Gastroesophageal sphincter (tissue), 4 donors: ENCODE data around the gene COPZ1. TPM values are rescaled to one million over a fixed set of nuclear protein-coding genes. Genes with fewer than 3 reads are reported as not detected.

Experiments
- ATAC-seq: fragments of 150-250 bp; one replicate; pipeline ENCODE4 v1.9.1; 2016; ENCODE audit warnings: mild to moderate bottlenecking, moderate library complexity
- H3K27ac ChIP-seq, 4 donors: fragments of 200-600 bp; sonication (generic) in 3 of 4; 1 replicate in 3 of 4; 2 replicates in 1 of 4; pipeline ENCODE4 v1.5.1; 2016 to 2019
- H3K27me3 ChIP-seq: fragments of 200-600 bp; sonication (generic); one replicate; pipeline ENCODE4 v1.5.1; 2019
- H3K36me3 ChIP-seq, 2 donors: fragments of 200-600 bp; sonication (generic); one replicate each; pipeline ENCODE4 v1.5.1; 2019; ENCODE audit warnings: control low read depth in 1 of 2
- H3K4me1 ChIP-seq, 3 donors: fragments of 200-600 bp; sonication (generic); 1 replicate in 2 of 3; 2 replicates in 1 of 3; pipeline ENCODE4 v1.5.1; 2016 to 2019; ENCODE audit warnings: control low read depth in 2 of 3
- H3K4me3 ChIP-seq, 2 donors: fragments of 200-600 bp; sonication (generic); one replicate each; pipeline ENCODE4 v1.5.1; 2019; ENCODE audit warnings: mild to moderate bottlenecking in 1 of 2, moderate library complexity in 1 of 2
- H3K9me3 ChIP-seq, 3 donors: fragments of 200-600 bp; sonication (generic); one replicate each; pipeline ENCODE4 v1.5.1; 2017 to 2019; ENCODE audit warnings: control low read depth in 2 of 3
- CTCF ChIP-seq, 4 experiments: fragments of 200-600 bp in 2 of 4; fragments of 450-650 bp in 2 of 4; sonication (generic) in 1 of 4; IDR thresholded peaks; one replicate each; pipeline ENCODE4 v1.5.1; 2017 to 2019; ENCODE audit warnings: antibody characterized with exemption in 4 of 4, mild to moderate bottlenecking in 2 of 4, moderate library complexity in 2 of 4
- EP300 ChIP-seq: sonication (generic); formaldehyde crosslinking; IDR thresholded peaks from one replicate; pipeline ENCODE4 v1.6.1; 2017; ENCODE audit warnings: antibody characterized with exemption, mild to moderate bottlenecking
- POLR2A ChIP-seq, 2 donors: fragments of 450-650 bp; IDR thresholded peaks; one replicate each; pipeline ENCODE4 v1.6.1; 2017; ENCODE audit warnings: antibody characterized with exemption in 2 of 2, mild to moderate bottlenecking in 2 of 2, moderate library complexity in 1 of 2
- POLR2AphosphoS5 ChIP-seq: sonication (generic); formaldehyde crosslinking; IDR thresholded peaks from one replicate; pipeline ENCODE4 v1.6.1; 2017; ENCODE audit warnings: antibody characterized with exemption
- WGBS, 2 donors: methylation state at CpG; one replicate each; pipeline ENCODE4 v1.1.5; 2018; ENCODE audit warnings: low coverage in 1 of 2; 5-methylcytosine and 5-hydroxymethylcytosine counted together
- total RNA-seq, 4 donors: library from RNA; depleted of rRNA; stranded (reverse); fragments of >200 nt; gene quantifications; one replicate each; pipeline ENCODE4 v1.1.0, GENCODE V29; 2016

COPZ1 gene
- total RNA-seq, 4 donors from 2014 or later: 47.0 to 138 (median 57.5) TPM

DNA sequence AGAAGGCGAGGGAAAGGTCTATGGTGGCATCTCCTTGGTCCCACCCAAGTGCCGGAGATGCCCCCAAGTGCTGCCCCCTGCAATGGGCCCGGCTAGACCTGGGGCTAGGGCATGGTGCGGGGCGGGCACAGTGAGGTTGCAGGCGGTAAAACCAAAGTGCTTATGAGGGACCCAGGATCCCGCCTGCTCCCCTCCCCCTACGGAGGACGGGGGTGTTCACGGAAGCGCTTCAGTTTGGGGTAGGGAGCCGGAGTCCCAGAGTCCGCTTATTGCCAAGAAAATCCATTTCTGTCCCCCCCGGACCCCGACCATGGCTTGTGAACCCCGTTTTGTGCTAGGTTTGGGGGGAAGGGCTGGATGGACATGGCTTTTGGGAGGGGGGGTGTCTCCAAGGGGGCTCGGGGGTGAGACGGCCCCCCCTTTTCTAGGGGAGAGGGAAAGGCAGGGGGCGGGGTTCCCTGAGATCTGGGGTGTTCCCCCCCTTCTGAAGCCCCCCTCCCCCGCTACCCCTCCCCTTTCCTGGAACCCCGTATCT, 44.7 kb downstream of the COPZ1 start:
- Histone ChIP-seq H3K4me1 (peaks cover 0 to 59% (median 40%) of the 10 kb centered on the region in 3 donors), H3K4me3 (peak overlapping the region; percentile 3 to 51), H3K36me3 (no peaks in the 10 kb centered on the region), H3K9me3 (no peaks in the 10 kb centered on the region), H3K27ac (peak overlapping the region in 3 of 4 donors; percentile 72 to 84 (median 76)), H3K27me3 (no peaks in the 10 kb centered on the region)
- ATAC-seq: no peak
- WGBS, 2 donors: 8 to 63% methylated on average over 5 of the region's 21 CpGs
- TF ChIP-seq POLR2A (IDR thresholded peaks at IDR 0.05) (no peak), POLR2AphosphoS5 (no peak), CTCF (IDR thresholded peaks at IDR 0.05) (no peak), EP300 (no peak)

DNA sequence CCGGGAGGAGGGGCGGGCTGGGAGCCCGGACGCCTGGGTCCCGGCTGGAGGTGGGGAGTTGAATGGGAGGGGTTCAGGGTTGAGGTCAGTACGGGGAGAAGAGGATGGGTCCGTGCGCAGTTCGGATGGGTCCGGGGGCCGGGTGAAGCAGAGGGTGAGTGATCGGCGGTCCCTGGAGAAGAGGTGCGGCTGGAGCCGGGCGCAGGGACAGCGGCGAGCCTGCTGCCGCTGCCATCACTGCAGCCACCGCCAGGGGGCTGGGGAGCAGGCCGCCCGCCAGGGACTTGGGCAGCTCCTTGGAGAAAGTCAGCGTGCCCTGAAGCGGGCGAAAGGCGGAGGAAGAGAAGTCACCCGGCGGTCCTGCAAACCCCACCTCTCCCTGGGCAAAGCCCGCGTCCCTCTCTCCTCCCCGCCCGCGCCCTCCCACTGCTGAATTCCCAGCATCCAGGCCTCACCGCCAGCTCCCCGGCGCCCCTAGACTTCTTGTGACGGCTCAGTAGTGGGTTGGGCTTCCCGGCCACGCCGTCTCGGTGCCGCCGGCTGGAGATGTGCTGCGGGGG, 45.3 kb downstream of the COPZ1 start:
- H3K4me3 ChIP-seq: peak overlapping the region; percentile 3 to 51
- H3K4me1 ChIP-seq: peaks cover 0 to 65% (median 46%) of the 10 kb centered on the region in 3 donors
- H3K27me3 ChIP-seq: no peaks in the 10 kb centered on the region
- H3K36me3 ChIP-seq: no peaks in the 10 kb centered on the region
- no peaks in the 10 kb centered on the region for H3K9me3 ChIP-seq
- ATAC-seq: peak; percentile 80
- H3K27ac ChIP-seq: peak overlapping the region in 3 of 4 donors; percentile 72 to 84 (median 76)
- TF ChIP-seq EP300 (no peak), POLR2A (IDR thresholded peaks at IDR 0.05) (no peak), CTCF (IDR thresholded peaks at IDR 0.05) (peak; percentile 92 to 98 (median 98)), POLR2AphosphoS5 (peak; percentile 43)
- WGBS, 2 donors: 0 to 2% methylated on average over 7 to 19 of the region's 44 CpGs

DNA sequence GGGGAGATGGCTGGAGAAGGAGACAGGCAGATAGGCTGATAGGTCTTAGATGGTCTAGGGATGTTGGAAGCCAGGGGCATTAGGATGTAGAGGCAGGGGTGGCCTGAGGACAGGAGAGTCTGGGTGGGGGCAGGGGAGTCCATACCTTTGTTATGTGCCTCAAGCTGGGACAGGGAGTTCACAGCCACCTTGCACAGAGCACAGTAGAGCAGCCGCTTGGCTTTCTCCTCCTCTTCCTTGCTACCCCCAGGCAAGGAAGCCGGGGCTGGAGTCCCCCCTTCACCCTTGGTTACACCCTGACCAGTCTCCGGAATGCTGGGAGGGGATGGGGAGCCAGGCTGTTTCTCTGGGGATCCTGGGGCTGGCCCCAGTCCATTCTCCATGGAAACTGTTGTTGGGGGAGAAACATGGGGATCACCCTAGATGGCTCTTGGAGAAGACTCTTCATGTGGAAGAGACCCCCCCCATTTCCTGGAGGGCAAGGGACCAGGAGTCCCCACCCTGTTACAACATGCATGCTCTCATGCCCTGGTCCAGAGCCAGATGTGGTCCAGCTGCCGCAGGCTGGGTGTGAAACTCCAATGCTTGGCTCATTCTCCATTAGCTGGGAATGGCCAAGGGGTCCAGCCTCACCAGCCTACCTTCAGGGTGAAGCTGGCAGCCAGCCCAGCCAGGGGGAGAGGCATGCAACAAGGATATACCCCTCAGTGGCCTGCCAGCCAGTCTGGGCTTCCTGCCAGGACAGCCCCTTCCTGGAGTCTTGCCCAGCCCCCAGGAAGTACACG, 46.6 kb downstream of the COPZ1 start:
- Histone ChIP-seq H3K36me3 (no peaks in the 10 kb centered on the region), H3K4me1 (peaks cover 0 to 78% (median 53%) of the 10 kb centered on the region in 3 donors), H3K27me3 (no peaks in the 10 kb centered on the region), H3K4me3 (no peak overlapping the region), H3K27ac (peak overlapping the region in 3 of 4 donors; percentile 72 to 84 (median 76)), H3K9me3 (no peaks in the 10 kb centered on the region)
- peak; percentile 35 for ATAC-seq
- TF ChIP-seq EP300: no peak
- peak; percentile 69 for TF ChIP-seq POLR2AphosphoS5
- no peak for TF ChIP-seq CTCF (IDR thresholded peaks at IDR 0.05)
- 49% methylated on average over 2 of the region's 5 CpGs; no CpG with 5 or more reads in 1 of the 2 donors for WGBS, 2 donors

DNA sequence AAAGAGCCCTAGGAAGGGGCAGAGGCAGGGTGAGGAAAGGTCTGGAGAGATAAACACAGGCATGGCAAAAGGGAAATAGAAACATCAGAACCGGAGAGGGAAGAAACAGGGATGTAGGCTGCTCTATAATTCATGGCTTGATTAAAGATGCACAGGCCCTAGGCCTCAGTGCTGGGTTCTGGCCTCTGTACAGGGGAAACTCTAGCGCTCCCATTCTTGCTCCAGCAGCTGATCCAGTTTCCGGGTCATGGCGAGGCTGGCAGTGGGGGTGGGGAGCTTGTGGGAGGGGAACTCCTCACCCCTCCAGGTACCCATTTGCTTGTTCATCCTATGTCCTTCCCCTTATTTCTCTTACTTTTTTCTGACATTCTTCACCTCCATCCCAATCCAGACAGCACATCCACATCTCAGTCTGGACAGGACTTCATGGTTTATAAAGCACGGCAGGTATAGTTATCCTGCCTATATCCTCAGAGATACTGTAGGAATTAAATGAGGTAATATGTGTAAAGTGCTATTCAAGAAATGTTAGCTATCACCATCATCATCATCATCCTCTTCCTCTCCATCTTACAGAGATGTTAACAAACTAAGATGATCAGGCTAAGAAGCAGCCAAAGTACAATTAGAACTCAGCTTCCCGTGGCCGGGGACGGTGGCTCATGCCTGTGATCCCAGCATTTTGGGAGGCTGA, 47.3 kb downstream of the COPZ1 start:
- WGBS, 2 donors: 34 to 50% methylated on average over 1 to 5 of the region's 8 CpGs
- no peak for ATAC-seq
- no peaks in the 10 kb centered on the region for H3K9me3 ChIP-seq
- no peak overlapping the region for H3K4me3 ChIP-seq
- H3K27me3 ChIP-seq: no peaks in the 10 kb centered on the region
- H3K4me1 ChIP-seq: peaks cover 0 to 81% (median 55%) of the 10 kb centered on the region in 3 donors
- peak overlapping the region in 3 of 4 donors; percentile 72 to 84 (median 76) for H3K27ac ChIP-seq
- TF ChIP-seq EP300: no peak
- TF ChIP-seq POLR2AphosphoS5: no peak
- no peak for TF ChIP-seq CTCF (IDR thresholded peaks at IDR 0.05)
- TF ChIP-seq POLR2A (IDR thresholded peaks at IDR 0.05): no peak
- no peaks in the 10 kb centered on the region for H3K36me3 ChIP-seq
